SK-N-MC (cell line): ENCODE measurements around the gene C8A.

Experiments
- EZH2 ChIP-seq: fragments of 200-600 bp; sonication (generic); IDR thresholded peaks from one replicate; pipeline ENCODE4 v1.6.1; 2017; ENCODE audit warnings: antibody characterized with exemption
- POLR2AphosphoS5 ChIP-seq: IDR thresholded peaks from 2 replicates; pipeline ENCODE4 v1.6.1; 2012; ENCODE audit warnings: mild to moderate bottlenecking, low read depth, low read length, borderline replicate concordance

DNA sequence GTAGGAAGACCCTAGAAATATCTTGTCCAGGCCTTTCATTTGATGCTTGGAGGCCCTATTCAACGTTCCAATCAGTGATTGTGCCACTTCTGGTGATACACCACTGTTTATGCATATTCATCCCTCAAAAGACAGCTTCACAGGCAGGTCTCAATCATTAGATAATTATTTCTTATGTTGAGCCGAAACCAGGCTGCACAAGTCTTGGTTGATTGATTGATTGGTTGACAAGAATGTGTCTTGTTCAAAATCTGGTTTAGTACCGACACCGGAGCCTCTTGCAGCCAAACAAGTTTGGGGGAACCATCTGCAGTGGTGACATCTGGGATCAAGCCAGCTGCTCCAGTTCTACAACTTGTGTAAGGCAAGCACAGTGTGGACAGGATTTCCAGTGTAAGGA lies 20.1 kb downstream of the C8A start:
- TF ChIP-seq EZH2 = no peak
- TF ChIP-seq POLR2AphosphoS5 = no peak
